ENCODE data around the gene RAE1. TPM values are rescaled to one million over a fixed set of nuclear protein-coding genes. Genes with fewer than 3 reads are reported as not detected.

Gene RAE1
- total and polyA plus RNA-seq, 12 donors, result 6.2 to 19.9 (median 15.5) TPM

DNA sequence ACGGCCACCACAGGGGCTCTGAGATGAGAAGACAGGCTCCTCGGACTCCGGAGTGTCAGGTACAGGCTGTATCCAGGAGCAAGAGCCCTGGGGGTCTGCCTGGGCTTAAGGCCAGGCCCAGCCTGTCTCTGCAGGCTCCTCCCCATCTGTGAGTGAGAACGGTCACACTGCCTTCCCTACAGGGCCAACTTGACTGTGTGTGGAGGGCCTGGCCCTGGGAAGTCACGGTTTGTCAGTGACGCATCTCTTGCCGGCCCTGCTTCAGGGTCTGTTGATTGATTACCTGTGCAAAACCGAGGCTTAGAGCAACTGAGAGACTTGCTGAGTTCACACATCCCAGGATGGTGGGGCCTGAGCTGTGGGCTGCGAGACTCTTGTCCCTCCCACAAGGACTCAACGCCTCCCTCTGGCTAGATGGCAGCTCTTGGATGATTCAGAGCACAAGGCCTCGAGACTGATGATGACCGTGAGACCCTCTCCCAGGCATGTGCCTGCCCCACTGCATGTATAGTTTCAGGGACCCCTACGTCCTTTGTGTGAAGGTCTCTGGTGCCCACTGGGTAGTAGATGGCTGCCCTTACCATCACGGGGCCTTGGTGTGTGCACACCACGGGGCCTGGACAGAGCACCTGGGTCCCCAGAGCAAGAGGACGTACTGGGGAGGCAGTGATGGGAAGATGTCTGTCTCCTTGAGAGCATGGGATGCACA, 46.1 kb downstream of the RAE1 start:
- Histone ChIP-seq H3K27ac (peak overlapping the region in 7 of 10 donors; percentile 45 to 97 (median 94)), H3K4me1 (peaks cover 26 to 100% (median 90%) of the 10 kb centered on the region in 9 donors), H3K27me3 (no peaks in the 10 kb centered on the region), H3K36me3 (peaks cover 0 to 74% (median 15%) of the 10 kb centered on the region in 9 donors), H3K9me3 (no peaks in the 10 kb centered on the region), H3K4me3 (peak overlapping the region in 1 of 10 donors; percentile 23)
- 72 to 74% methylated on average over 16 of the region's 16 CpGs for WGBS, 2 donors
- ATAC-seq, result no peak
- TF ChIP-seq, protein P1, sequence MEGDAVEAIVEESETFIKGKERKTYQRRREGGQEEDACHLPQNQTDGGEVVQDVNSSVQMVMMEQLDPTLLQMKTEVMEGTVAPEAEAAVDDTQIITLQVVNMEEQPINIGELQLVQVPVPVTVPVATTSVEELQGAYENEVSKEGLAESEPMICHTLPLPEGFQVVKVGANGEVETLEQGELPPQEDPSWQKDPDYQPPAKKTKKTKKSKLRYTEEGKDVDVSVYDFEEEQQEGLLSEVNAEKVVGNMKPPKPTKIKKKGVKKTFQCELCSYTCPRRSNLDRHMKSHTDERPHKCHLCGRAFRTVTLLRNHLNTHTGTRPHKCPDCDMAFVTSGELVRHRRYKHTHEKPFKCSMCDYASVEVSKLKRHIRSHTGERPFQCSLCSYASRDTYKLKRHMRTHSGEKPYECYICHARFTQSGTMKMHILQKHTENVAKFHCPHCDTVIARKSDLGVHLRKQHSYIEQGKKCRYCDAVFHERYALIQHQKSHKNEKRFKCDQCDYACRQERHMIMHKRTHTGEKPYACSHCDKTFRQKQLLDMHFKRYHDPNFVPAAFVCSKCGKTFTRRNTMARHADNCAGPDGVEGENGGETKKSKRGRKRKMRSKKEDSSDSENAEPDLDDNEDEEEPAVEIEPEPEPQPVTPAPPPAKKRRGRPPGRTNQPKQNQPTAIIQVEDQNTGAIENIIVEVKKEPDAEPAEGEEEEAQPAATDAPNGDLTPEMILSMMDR (IDR thresholded peaks at IDR 0.05), result no peak
- DNase-seq, result no peak
- intact Hi-C loops (cut with DNase I), result loop anchor here in 4 of 10 donors (5.0 kb wide), 2 partner anchors 35 to 40 kb away; no protein-coding TSS in a partner anchor

- H3K36me3 ChIP-seq, result peaks cover 0 to 79% (median 18%) of the 10 kb centered on the region in 9 donors
- H3K27me3 ChIP-seq, result no peaks in the 10 kb centered on the region
- TF ChIP-seq, protein P1 (IDR thresholded peaks at IDR 0.05), result no peak
- ATAC-seq (no peak), DNase-seq (no peak)
- no peaks in the 10 kb centered on the region for H3K9me3 ChIP-seq
- peak overlapping the region in 8 of 10 donors; percentile 45 to 95 (median 58) for H3K27ac ChIP-seq
- peaks cover 26 to 100% (median 89%) of the 10 kb centered on the region in 9 donors for H3K4me1 ChIP-seq
- H3K4me3 ChIP-seq, result peak overlapping the region in 2 of 10 donors; percentile 8 to 23
- intact Hi-C loops (cut with DNase I), result loop anchor here in 4 of 10 donors (5.0 kb wide), 2 partner anchors 35 to 40 kb away; no protein-coding TSS in a partner anchor
- 38 to 51% methylated on average over 13 of the region's 13 CpGs for WGBS, 2 donors
Measured at GRCh38 chr20:57397693-57398108, 46.6 kb downstream of the RAE1 start.

DNA sequence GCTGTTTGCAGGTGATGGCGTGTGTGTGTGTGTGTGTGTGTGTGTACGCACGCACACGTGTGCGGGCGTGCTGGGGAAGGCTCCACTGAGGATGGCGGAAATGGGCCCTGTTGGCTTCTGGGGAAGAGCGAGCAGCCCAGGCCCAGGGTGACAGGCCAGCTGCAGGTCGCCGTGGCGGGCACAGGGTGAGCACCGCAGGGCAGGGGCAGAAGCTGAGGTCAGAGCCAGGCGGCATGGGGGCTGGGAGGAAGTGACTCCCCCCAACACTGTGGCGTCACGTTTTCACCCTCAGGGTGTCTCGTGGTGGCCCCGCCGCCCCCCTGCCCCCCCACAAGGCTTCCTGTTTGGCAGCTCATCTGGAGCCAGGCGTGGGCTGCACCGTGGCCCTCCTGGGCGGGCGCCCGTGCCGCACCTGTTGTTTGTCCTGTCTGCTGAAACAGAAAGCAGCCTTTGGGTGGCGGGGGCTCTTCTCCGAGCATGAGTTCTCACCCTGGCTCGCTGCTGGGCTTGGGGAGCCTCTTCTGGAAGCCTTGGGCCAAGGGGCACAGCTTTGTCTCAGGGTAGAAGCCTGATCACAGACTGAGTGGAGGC, 47.3 kb downstream of the RAE1 start:
- H3K27ac ChIP-seq, result peak overlapping the region in 9 of 10 donors; percentile 39 to 95 (median 47)
- peak overlapping the region in 7 of 10 donors; percentile 3 to 23 (median 9) for H3K4me3 ChIP-seq
- DNase-seq (peak; percentile 57 to 66), ATAC-seq (peak; percentile 3 to 48 (median 26))
- 36 to 42% methylated on average over 22 to 27 of the region's 27 CpGs for WGBS, 2 donors
- H3K36me3 ChIP-seq, result peaks cover 0 to 84% (median 18%) of the 10 kb centered on the region in 9 donors
- TF ChIP-seq, protein P1 (IDR thresholded peaks at IDR 0.05), result no peak
- H3K9me3 ChIP-seq, result no peaks in the 10 kb centered on the region
- intact Hi-C loops (cut with DNase I), result loop anchor here in 4 of 10 donors (5.0 kb wide), 2 partner anchors 34 to 39 kb away; no protein-coding TSS in a partner anchor
- peaks cover 26 to 94% (median 83%) of the 10 kb centered on the region in 9 donors for H3K4me1 ChIP-seq
- no peaks in the 10 kb centered on the region for H3K27me3 ChIP-seq

DNA sequence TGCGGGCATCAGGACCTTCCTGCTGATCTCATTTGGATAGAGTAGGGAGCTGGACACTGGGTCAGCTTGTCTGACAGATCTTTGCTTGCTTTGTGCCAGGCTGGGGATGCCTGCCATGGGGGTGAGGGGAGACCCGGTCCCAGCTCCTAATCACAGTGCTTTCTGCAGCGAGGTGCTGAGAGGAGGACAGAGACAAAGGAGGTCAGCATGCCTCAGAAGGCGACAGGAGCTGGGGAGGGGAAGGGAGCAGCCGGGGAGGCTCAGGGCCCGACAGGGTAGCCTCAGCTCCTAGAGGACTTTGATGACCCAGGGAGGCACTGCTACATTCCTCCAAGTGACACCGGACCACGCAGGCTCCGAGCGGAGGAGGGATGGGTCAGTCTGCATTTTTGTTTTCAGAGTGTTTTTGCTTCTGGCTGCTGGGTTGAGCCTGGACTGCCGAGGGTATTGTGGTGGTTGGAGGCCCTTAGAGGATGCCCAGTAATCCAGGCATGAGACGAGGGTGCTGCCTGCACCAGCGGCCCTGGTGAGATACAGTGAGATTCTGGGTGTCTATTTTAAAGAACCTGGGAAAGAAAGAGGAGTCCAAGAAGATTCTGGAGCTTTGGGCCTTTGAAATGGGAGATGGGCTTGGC, 48.0 kb downstream of the RAE1 start:
- Histone ChIP-seq H3K27me3 (no peaks in the 10 kb centered on the region), H3K9me3 (no peaks in the 10 kb centered on the region), H3K4me1 (peaks cover 26 to 89% (median 76%) of the 10 kb centered on the region in 9 donors), H3K27ac (peak overlapping the region in 9 of 10 donors; percentile 39 to 95 (median 47)), H3K4me3 (peak overlapping the region in 5 of 10 donors; percentile 5 to 23 (median 9)), H3K36me3 (peaks cover 0 to 84% (median 22%) of the 10 kb centered on the region in 9 donors)
- no peak for ATAC-seq
- no peak for DNase-seq
- TF ChIP-seq, protein P1 (IDR thresholded peaks at IDR 0.05), result no peak
- 44% methylated on average over 13 of the region's 13 CpGs for WGBS, 2 donors
- intact Hi-C loops (cut with DNase I), result loop anchor here in 4 of 10 donors (5.0 kb wide), 2 partner anchors 33 to 38 kb away; no protein-coding TSS in a partner anchor

Measured in heart right ventricle (tissue), 16 donors.